Measurements from ENCODE around the gene KCNMB4. TPM values are rescaled to one million over a fixed set of nuclear protein-coding genes. Genes with fewer than 3 reads are reported as not detected.

The KCNMB4 gene
- total RNA-seq, 1 experiment from 2014 or later = 0.23 TPM

DNA sequence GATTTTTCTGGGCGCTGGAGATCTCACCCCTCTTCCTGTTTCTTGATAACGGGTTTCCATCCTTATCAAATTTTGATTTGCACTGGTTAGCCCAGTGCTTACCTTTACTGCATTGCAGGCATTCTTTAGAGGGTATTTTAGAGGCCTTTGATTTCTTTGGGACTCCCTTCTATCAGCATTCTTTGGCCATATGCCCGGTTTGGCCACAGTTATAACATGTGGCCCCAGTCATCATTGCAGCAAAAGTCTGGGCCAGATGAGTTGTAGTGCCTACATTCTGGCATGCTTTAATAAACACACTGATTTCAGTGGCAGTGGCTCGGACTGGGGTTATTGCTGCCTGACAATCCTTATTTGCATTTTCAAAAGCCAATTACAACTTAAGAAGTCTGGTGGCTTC, 82.3 kb downstream of the KCNMB4 start:
- Mint-ChIP-seq H3K27ac (ENCODE audit: unreplicated experiment) (no peak overlapping the region), H3K27me3 (ENCODE audit: insufficient read depth, unreplicated experiment) (no peaks in the 10 kb centered on the region)

DNA sequence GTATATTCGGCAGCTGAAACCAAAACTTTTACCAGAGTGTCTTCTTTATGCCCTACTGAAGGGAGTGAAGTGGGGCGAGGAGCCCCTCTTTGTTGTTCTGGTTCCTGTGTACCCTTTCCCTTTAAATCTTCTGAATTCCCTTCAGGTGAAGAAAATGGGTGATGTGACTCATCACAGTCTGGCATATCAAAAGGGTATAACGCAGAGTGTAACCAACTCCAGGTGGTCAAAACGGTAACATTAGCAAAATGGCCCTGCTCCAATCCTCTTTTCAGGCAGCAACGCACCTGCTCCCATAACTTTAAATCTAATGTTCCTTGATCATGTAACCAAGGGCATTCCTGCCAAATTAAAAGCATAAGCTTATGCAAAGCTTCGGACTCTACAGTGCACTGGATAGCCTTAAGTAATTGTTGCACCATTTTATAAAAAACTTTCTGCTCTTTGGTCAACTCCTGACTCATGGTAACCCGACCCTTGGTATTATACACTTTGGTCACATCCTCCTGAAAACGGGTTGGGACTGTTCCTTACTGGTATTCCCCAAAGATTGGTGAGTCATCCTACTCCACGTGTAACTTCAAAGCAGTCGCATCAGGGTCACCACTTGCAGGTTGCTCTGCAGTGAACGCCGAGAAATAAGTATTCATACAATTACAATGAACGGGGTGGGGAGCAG, 83.1 kb downstream of the KCNMB4 start:
- no peak for DNase-seq
- Mint-ChIP-seq H3K27me3 (ENCODE audit: insufficient read depth, unreplicated experiment) (no peaks in the 10 kb centered on the region), H3K4me3 (ENCODE audit: unreplicated experiment) (no peak overlapping the region), H3K9me3 (ENCODE audit: unreplicated experiment) (no peaks in the 10 kb centered on the region), H3K4me1 (ENCODE audit: low read depth, unreplicated experiment) (no peaks in the 10 kb centered on the region), H3K27ac (ENCODE audit: unreplicated experiment) (no peak overlapping the region), H3K36me3 (ENCODE audit: insufficient read depth, unreplicated experiment) (no peaks in the 10 kb centered on the region)
- intact Hi-C loops (cut with micrococcal nuclease; ENCODE audit: unreplicated experiment) = no loop called here
- H3K27me3 ChIP-seq (replicated peaks; ENCODE audit: control insufficient read depth, insufficient read depth, low read length) = no peaks in the 10 kb centered on the region
- POLR2A ChIA-PET = no interaction called here
- CTCF ChIA-PET = no interaction called here
- no TSS peak for BruUV-seq (replicated peaks)
- TF ChIP-seq, protein P1, sequence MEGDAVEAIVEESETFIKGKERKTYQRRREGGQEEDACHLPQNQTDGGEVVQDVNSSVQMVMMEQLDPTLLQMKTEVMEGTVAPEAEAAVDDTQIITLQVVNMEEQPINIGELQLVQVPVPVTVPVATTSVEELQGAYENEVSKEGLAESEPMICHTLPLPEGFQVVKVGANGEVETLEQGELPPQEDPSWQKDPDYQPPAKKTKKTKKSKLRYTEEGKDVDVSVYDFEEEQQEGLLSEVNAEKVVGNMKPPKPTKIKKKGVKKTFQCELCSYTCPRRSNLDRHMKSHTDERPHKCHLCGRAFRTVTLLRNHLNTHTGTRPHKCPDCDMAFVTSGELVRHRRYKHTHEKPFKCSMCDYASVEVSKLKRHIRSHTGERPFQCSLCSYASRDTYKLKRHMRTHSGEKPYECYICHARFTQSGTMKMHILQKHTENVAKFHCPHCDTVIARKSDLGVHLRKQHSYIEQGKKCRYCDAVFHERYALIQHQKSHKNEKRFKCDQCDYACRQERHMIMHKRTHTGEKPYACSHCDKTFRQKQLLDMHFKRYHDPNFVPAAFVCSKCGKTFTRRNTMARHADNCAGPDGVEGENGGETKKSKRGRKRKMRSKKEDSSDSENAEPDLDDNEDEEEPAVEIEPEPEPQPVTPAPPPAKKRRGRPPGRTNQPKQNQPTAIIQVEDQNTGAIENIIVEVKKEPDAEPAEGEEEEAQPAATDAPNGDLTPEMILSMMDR (IDR thresholded peaks at IDR 0.05; ENCODE audit: insufficient read depth in 1 of 2, low read depth in 1 of 2, low read length in 1 of 2, severe bottlenecking in 1 of 2, unreplicated experiment in 1 of 2) = no peak
- H3K4me1 ChIP-seq = no peaks in the 10 kb centered on the region
- no peaks in the 10 kb centered on the region for H3K36me3 ChIP-seq (ENCODE audit: control insufficient read depth, insufficient read depth, low read length)
- peaks cover 6% of the 10 kb centered on the region; the same call in 1 of the 2 replicates for H3K9me3 ChIP-seq
- no peak overlapping the region for H3K4me3 ChIP-seq (ENCODE audit: low read depth, low read length)

More for the DNA sequence above, 82.3 kb downstream of the KCNMB4 start:
- H3K4me3 Mint-ChIP-seq (ENCODE audit: unreplicated experiment) = no peak overlapping the region
- no TSS peak for BruUV-seq (replicated peaks)
- CTCF ChIA-PET = no interaction called here
- no peak for DNase-seq
- no peaks in the 10 kb centered on the region for H3K4me1 ChIP-seq
- H3K4me3 ChIP-seq (ENCODE audit: low read depth, low read length) = no peak overlapping the region
- TF ChIP-seq, protein P1 (IDR thresholded peaks at IDR 0.05; ENCODE audit: insufficient read depth in 1 of 2, low read depth in 1 of 2, low read length in 1 of 2, severe bottlenecking in 1 of 2, unreplicated experiment in 1 of 2) = no peak
- intact Hi-C loops (cut with micrococcal nuclease; ENCODE audit: unreplicated experiment) = no loop called here
- no peaks in the 10 kb centered on the region for H3K4me1 Mint-ChIP-seq (ENCODE audit: low read depth, unreplicated experiment)
- H3K27me3 ChIP-seq (replicated peaks; ENCODE audit: control insufficient read depth, insufficient read depth, low read length) = no peaks in the 10 kb centered on the region
- H3K36me3 Mint-ChIP-seq (ENCODE audit: insufficient read depth, unreplicated experiment) = no peaks in the 10 kb centered on the region
- POLR2A ChIA-PET = no interaction called here
- H3K9me3 Mint-ChIP-seq (ENCODE audit: unreplicated experiment) = no peaks in the 10 kb centered on the region
- H3K9me3 ChIP-seq = peaks cover 6% of the 10 kb centered on the region; the same call in 1 of the 2 replicates
- no peaks in the 10 kb centered on the region for H3K36me3 ChIP-seq (ENCODE audit: control insufficient read depth, insufficient read depth, low read length)

DNA sequence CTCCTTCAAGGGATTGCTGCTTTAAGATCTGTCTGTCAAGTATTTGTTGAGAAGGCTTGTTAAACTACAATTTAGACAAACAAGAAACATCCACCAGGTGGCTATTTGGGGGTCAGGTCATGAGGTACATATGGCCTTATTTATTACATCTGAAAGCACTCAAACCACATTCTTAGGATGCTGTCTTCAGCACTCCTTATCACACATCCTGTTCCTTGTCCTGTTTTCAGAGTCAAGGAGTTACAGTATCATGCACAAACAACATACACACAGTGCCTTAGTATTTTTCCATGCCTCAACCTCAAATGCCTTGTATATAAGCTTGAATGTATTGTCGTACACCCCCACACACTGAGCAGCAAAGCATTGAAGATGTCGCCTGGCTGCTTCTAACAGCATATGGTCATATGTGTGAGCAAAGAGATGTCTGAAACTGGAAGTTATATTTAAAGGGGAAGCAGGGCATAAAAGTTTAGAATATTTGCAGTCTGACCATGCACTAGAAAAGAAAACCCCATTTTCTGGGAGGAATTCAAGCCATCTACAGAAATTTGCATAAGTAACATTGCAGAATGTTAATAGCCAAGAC, 83.8 kb downstream of the KCNMB4 start:
- Mint-ChIP-seq H3K9me3 (ENCODE audit: unreplicated experiment) (no peaks in the 10 kb centered on the region), H3K4me3 (ENCODE audit: unreplicated experiment) (no peak overlapping the region), H3K4me1 (ENCODE audit: low read depth, unreplicated experiment) (no peaks in the 10 kb centered on the region), H3K36me3 (ENCODE audit: insufficient read depth, unreplicated experiment) (no peaks in the 10 kb centered on the region), H3K27me3 (ENCODE audit: insufficient read depth, unreplicated experiment) (no peaks in the 10 kb centered on the region), H3K27ac (ENCODE audit: unreplicated experiment) (no peak overlapping the region)
- TF ChIP-seq, protein P1 (IDR thresholded peaks at IDR 0.05; ENCODE audit: insufficient read depth in 1 of 2, low read depth in 1 of 2, low read length in 1 of 2, severe bottlenecking in 1 of 2, unreplicated experiment in 1 of 2) = no peak
- BruUV-seq (replicated peaks) = no TSS peak
- Histone ChIP-seq H3K9me3 (peaks cover 6% of the 10 kb centered on the region; the same call in 1 of the 2 replicates), H3K4me3 (ENCODE audit: low read depth, low read length) (no peak overlapping the region), H3K36me3 (ENCODE audit: control insufficient read depth, insufficient read depth, low read length) (no peaks in the 10 kb centered on the region), H3K27me3 (replicated peaks; ENCODE audit: control insufficient read depth, insufficient read depth, low read length) (no peaks in the 10 kb centered on the region), H3K4me1 (no peaks in the 10 kb centered on the region)
- no peak for DNase-seq
- intact Hi-C loops (cut with micrococcal nuclease; ENCODE audit: unreplicated experiment) = no loop called here
- ChIA-PET POLR2A (no interaction called here), CTCF (no interaction called here)
